Fibroblast of mammary gland (primary cell): ENCODE measurements around the gene UNC79.
A peak's percentile ranks its signal among the peaks of the same experiment; 100 is the strongest.
"Not testable (repeated sequence)": the region's sequence is repeated elsewhere in the genome, so short reads cannot be mapped to it uniquely, and the experiment has no call there.

Experiments used
- DNase-seq: peaks from one replicate; pipeline ENCODE4 v3.0.0-alpha.2; 2010; ENCODE audit warnings: low read depth
- H3K4me3 ChIP-seq: 2 replicates; pipeline ENCODE4 v1.5.1; 2011; ENCODE audit warnings: low read depth, mild to moderate bottlenecking, low read length, moderate library complexity; ENCODE audit not compliant: control insufficient read depth
- CTCF ChIP-seq: conservative IDR thresholded peaks from 2 replicates; pipeline ENCODE4 v1.5.1; 2011; ENCODE audit warnings: low read depth, low read length, inconsistent platforms; ENCODE audit not compliant: control insufficient read depth, insufficient read depth

The UNC79 gene

GRCh38 chr14:93410021-93410420 is 20.7 kb upstream of the UNC79 start:
- TF ChIP-seq CTCF = no peak
- no peak for DNase-seq
- H3K4me3 ChIP-seq = no peak overlapping the region

- DNase-seq = no peak
- TF ChIP-seq CTCF = no peak
- no peak overlapping the region for H3K4me3 ChIP-seq
Observed at GRCh38 chr14:93410893-93411292, 19.8 kb upstream of the UNC79 start.

GRCh38 chr14:93425136-93425535 is 5.6 kb upstream of the UNC79 start:
- DNase-seq, H3K4me3 ChIP-seq: not testable (repeated sequence)

GRCh38 chr14:93426750-93427149 is 4.0 kb upstream of the UNC79 start:
- TF ChIP-seq CTCF = no peak
- no peak for DNase-seq
- H3K4me3 ChIP-seq = no peak overlapping the region

- H3K4me3 ChIP-seq = no peak overlapping the region
- peak; percentile 5 for DNase-seq
- TF ChIP-seq CTCF = no peak
Observed at GRCh38 chr14:93431036-93431670, 414 bp downstream of the UNC79 start.

GRCh38 chr14:93454224-93454623 is 23.5 kb downstream of the UNC79 start:
- no peak for DNase-seq
- no peak for TF ChIP-seq CTCF
- no peak overlapping the region for H3K4me3 ChIP-seq

- DNase-seq = no peak
- TF ChIP-seq CTCF = no peak
- no peak overlapping the region for H3K4me3 ChIP-seq
Observed at GRCh38 chr14:93456356-93456755, 25.6 kb downstream of the UNC79 start.
